ENCODE measurements around the gene SH3PXD2A.

SH3PXD2A gene

DNA sequence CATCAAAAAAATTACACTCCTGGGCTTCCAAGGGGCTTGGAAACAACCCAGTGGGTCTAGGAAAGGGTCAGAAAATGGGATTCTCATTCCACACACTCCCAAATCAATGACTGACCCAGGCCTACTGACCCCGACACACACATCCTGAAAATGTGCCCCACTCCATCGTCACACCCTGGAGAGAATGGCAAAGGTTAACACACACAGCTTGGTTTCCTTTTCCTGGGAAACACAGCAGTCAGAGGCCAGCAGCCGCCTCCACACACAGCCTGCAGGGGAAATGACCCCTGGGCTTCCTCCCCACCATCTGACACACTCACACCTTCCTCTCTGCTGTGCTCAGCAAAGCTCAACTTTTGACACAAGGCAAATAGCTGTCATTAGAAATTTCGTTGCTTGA lies 42.9 kb downstream of the SH3PXD2A start:
- DNase-seq = no peak

DNA sequence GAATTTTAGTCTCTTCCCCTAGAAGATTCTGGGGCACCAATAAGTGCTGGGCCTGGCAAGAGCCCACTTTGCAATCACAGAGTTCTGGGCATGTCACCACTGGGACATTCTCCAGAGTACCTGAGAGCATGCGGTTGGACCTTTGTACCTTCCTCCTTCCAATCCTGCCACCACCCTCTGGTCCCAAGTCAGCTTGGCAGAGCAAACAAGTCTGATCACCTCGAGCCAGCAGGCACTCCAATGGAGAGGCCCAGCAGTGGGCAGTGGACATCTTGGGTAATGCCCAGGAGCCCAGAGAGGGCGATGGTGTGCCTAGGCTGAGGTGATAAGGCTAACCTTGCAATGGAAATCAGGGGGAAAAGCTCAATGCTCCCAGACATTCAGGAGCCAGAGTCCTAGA lies 43.4 kb downstream of the SH3PXD2A start:
- DNase-seq = no peak

DNA sequence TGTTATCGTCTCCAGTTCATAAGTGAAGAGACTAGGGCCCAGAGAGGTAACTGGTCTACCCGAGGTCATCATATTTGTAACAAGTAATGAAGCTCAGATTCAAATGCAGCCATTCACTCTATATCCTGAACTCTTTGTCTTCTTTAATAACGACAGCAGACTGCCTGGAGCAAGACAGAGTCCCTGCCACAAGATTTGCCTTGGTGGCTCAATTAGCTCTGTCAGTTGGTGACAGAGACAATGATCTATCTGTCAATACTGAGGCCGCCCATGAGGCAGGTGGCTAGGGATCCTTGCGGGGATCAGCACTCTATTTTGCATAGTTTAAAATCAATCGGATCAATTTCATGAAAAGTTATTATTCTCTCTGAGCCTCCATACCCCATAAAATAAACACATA lies 43.9 kb downstream of the SH3PXD2A start:
- DNase-seq = no peak

DNA sequence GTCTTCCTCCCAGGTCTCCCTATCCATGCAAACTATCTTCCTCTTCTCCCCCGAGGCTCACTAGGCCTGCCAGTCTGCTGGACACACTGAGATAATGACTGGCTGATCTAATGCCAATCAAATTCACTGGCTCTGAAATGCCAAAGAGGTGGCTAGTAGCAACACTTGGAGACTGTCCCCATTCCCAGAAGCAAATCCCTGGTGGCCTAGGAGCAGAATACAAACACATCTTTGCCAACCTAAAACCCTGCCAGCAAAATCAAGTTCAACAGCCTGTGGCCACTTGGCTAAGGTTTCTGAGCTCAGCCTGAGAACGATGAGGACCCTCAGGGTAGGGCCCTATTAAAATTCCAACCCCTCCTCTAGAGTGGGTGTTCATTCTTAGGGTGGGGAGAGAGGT lies 46.6 kb downstream of the SH3PXD2A start:
- DNase-seq = peak in 3 of 14 donors; percentile 13 to 30 (median 29)

DNA sequence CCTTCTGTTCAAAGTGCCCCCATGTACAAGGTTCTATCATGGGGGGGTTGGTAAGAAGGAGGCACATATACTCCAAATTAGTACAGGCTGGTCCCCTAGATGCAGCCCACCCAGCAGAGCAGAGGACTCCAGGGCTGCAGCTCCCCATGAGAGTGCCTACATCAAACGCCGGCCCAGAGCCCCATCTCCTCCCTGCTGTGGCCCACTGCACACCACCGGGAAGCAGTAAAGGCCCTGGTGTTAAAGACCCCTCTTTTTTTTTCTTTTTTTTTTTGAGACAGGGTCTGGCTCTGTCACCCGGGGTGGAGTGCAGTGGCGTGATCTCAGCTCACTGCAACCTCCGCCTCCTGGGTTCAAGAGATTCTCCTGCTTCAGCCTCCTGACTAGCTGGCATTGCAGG lies 47.4 kb downstream of the SH3PXD2A start:
- DNase-seq = no peak

DNA sequence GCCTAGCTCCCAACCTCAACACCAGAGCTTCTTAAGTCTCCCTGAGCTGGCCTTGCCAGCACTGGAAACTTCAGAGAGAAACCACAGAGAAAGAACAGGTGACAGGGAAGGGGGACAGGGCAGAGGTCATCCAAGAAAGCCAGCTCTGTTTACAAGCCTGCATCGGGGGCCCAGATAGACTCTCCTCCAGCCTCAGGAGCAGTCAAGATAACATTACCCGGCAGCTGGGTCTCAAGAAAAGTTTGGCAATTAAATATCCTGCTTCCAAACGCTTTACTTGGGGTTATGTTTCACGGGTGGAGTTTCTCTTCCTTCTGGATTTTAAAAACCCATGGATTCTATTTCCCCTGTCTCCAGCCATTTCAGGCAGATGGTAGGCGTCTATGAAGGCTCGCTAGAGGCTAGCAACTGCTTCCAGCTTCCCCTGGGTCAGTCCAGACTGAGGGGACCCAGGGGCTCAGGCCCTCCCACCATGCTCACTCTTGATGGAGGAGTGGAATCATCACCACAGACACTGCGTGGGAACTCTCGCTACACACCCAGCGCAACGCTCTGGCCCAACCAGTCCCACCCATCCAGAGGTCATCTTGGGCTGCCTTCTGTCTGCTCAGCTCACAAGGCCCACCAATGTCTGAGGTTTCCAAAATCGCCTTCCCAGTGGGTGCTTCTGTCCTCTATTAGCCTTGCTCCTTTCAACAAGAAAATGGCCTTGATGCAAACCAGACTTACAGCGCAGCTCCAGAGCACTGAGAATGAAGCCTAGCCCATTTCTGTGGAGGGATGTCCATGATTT lies 48.8 kb downstream of the SH3PXD2A start:
- no peak for DNase-seq

DNA sequence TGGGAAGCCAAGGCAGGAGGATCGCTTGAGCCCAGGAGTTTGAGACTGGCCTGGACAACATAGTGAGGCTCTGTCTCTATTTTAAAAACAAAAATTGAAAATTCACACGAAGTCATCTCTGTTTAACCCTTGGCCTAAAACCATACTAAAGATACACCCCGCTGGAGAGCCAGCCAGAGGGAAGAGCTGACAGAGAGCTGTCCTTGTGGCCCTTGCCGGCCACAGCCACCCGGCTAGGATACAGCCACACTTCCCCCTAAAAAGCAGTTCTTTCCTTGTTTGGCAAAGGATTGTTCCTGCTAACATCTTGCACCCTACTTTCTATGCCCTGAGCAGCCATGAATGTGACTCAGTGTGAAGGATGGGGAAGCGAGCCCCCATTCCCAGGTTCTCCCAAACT lies 49.6 kb downstream of the SH3PXD2A start:
- DNase-seq = no peak

DNA sequence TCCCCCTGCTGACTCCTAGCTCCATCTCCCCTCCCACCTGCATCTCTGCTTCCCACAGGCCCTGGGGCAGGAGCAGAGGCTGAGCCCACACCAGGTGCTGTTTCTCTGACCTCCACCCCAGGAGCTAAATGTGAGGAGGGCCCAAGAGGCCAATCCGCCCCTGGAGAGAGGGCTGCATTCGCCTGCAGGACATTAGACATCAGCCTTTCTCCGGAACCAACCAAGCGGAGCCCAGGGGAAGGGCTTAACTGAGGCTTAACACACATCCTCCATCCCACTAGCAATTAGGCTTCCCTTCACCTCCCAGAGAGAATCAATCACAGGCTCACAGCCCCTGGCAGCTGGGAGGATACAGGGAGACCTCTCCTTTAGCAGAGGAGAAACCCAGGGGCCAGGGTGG lies 50.5 kb downstream of the SH3PXD2A start:
- DNase-seq = no peak

DNA sequence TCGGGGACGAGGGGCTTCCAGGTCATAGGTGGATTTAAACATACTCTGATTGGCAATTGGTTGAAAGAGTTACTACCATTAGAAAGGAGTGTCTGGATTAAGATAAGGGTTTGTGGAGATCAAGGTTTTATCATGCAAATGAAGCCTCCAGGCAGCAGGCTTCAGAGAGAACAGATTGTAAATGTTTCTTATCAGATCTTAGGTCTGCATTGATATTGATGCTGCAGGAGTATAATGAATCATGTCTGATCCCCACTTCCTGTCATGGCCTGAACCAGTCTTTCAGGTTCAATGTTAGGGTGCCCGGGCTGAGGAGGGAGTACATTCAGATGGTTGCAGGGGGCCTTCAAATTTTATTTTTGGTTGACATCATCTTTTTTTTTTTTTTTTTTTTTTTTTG lies 51.4 kb downstream of the SH3PXD2A start:
- DNase-seq = no peak

DNA sequence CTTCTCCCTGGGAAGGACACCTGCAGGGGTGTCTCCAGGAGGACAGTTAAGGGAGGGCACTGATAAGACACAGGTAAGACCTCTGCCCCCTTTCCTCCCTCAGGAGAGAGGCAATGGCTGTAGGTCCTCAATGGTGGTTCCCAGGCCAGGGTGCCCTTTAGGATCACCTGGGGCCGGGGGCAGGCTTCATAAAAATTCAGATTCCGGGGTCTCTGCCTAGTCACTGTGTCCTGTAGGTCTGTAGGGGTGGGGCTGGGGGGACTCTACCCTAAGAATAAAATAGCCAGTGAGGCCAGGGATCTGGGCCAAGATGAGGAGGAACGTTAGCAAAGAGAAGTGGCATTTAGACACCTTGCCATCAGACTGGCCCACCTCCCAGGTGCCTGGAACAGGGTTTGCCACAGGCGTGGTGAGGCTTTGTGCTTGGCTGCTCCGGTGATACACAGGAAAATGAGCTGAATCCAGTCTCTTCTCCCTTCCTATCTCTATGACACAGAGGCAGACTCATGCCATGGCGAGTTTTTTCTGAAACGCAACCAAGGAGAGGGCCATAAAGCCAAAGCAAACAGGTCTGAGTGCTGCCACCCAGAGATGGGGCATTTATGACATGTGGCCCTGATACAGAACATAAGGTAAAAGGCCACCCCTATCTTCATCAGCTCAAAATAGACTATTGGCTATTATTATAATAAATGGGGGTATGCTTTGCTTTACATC lies 52.6 kb downstream of the SH3PXD2A start:
- no peak for DNase-seq

DNA sequence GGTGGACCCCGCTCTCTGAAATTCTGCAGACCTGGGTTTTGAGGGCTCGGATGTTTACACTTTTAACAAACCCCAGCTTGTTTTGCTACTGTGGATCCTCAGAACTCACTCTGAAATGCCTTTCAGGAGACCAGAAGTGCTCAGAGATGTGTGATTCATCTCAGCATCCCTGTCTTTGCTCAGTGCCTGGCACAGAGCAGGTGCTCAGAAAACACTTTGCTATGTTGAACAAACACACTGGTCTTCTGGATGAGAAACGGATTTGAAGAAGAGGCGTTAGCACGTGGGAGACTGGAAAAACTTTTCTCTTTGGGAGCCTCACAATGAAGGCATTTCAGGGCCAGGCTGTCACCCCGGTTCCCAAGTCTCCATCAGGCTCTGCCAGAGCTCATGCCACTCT lies 53.3 kb downstream of the SH3PXD2A start:
- peak in 1 of 14 donors; percentile 22 for DNase-seq

DNA sequence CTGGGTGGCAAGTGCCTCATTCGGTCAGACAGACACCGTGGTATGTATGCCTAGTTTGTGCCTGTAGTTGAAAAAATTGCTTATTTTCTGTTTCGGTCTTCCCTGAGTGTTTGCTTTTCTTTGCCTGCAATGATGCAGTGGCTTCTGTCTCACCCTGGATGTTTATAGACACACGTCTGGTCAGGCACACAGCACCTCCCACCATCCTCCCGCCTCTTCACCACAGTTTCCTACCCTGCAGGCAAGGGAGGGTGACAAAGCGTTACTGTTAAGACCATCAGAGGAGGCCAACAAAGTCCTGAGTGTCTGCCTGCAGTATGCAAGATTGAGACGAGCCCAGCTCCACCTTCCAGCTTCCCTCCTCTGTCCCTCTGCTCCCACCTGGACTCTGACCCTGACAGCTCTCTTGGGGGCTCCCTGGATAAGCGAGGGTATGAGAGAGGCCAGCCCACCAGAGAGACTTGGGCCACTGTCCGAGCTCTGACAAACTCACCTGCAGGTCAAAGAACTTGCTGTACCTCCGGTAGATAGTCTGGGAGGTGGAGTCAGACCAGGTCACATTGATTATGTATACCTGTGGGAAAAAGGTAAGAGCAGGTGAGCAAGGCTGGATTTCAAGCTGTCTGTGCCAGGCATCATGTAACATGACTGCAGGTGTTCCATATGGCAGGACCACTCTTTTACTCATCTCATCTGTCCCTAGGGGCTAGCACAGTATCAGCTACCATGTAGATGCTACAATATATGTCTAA lies 54.4 kb downstream of the SH3PXD2A start:
- DNase-seq = no peak

DNA sequence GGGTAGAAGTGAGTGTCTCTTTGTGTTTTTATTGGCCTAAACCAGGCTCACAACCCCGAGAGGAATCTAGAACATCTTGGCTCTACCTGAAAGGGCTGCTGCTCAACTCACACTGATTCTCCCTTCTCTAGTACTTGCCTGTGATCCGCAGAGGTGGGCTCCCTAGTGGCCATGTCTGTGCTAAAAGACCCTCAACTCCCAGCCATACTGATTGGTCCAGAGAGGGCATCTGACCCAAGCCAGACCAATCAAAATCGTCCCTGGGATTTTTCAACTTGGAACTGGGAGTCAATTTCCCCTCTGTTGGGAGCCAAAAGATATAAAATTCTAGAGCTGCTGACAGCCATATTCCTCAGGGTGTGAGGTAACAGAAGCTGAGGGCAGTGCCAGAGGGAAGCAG lies 55.3 kb downstream of the SH3PXD2A start:
- no peak for DNase-seq

DNA sequence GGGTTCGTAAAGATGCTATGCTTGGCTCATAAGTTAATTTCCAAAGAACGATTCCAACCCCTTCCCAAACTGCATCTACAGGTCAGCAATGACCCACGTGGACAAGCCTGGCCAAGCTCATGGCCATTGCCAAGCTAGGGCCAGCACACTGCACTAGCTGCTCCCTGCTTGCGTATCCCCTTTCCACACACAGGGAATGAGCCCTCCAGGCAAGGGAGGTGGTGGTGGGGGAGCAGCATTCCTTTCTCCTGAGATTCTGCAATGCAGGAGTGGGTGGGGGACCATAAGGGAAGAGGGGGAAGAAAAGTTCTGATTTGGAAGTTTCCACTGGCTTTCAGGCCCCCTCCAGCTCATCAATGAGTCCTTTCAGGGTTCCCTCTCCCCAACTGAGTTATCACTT lies 56.0 kb downstream of the SH3PXD2A start:
- no peak for DNase-seq

DNA sequence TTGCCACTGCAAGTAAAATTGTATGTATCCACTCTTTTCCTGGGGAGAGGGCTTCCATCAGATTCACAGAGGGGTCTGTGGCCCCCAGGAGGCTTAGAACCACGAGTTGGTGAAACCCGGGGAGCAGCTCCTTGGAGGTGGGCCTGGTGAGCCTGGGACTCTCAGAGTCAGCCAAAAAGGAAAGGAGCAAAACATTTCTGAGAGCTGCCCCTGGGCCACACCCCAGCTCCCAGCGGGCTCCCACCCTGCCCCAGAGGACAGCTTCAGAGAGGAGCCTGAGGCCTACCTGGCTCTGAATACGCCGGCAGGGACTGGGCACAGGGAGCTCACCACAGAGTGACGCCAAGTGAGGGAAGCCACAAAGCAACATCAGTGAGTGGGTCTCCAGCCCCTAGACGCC lies 56.9 kb downstream of the SH3PXD2A start:
- DNase-seq = no peak

DNA sequence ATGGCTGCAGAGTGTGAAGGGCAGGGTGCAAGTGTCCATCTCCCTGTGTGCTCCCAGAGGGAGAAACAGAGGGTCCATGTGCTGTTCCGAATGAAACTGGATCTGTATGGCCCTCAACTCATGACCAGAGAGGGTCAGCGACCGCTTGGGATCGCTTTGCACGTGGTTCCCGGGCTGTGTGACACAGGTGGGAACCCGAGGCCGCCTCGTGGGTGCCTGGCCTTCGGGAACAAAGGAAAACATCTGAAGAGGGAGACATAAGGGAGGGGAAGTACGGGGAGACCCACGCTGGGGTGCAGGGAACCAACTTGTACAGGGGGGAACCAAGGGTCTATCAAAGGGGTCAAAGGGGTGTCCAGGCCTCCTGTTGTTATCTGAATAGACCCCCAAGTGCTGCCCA lies 57.5 kb downstream of the SH3PXD2A start:
- DNase-seq = no peak

DNA sequence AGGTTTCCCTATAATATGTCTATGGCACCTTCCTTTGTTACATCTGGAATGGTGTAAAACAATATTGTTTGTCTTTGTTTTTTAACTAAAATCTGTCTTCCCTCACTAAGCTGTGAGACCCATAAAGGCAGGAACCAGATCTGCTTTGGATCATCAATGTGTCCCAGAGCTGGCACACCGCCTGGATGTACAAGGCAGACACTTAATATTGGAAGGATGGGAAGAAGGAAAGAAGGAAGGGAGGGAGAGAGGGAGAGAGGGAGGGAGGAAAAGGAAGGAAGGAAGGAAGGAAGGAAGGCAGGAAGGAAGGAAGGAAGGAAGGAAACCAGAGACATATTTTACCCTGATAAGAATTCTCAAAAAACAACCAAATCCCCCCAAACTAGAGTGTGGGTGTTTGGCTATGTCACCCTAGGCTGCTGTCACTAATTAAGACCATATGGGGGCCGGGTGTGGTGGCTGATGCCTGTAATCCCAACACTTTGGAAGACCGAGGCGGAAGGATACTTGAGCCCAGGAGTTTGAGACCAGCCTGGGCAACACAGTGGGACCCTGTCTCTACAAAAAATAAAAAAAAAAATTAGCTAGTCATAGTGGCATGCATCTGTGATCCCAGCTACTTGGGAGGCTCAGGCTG lies 59.6 kb downstream of the SH3PXD2A start:
- DNase-seq = no peak

DNA sequence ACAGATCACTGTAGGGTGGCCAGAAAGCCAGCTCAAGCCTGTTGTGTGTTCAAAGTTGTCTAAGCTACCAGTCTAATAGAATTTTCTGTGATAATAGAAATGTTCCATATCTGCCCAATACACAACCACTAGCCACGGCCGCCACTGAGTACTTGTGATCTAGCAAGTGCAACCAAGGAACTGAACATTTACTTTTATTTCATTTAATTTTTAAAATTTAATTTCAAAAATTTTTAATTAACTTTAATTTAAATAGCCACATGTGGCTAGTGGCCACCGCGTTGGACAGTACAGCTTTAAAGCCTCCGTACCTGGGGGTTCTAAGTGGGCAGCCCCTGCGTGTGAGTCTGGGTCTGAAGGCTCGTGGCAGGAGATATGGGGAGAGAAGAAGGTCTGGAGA lies 60.4 kb downstream of the SH3PXD2A start:
- DNase-seq = no peak

DNA sequence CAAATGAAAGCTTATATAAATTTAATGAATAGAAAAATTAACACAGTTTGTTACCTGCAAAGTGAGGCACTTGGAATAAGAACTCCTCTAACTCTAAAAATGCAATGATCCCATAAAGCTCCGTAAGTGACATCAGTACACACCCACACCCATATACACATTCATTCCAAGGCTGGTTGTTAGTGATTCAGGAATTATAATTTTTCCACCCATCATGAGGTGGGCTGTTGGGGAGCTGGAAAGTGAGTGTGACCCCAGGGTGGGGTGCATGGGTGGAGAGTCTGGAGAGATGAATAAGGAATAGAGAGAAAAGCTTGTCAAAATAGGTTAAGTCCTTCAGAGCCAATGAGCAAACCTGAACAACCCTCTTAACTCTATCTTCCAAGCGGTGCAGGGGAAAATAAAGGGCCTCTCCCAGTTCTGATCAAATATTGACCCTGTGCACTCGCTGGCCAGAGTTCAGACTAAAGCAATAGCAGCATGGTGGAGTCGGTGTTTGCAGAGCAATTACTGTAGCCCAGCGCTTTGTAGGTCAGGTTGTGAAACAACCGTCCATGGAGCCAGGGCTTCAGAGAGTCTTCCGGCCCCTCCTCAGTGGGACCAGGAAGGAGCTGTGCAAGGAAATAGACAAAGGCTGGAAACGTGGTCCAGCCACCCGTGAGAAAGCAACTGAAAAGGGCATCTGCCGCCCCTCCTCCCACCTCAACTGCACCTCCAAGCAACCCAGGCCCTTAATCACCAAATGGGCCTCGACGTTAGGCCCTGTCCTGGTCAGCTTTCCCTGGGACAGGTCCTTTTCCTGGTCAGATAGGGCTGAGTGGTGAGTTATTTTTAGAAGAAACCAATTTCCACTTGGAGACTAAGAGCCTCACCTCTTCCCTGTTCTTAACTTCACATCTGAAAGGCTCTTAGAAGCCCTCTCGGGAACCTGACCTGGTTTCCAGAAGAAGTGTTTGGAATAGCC lies 61.2 kb downstream of the SH3PXD2A start:
- no peak for DNase-seq

DNA sequence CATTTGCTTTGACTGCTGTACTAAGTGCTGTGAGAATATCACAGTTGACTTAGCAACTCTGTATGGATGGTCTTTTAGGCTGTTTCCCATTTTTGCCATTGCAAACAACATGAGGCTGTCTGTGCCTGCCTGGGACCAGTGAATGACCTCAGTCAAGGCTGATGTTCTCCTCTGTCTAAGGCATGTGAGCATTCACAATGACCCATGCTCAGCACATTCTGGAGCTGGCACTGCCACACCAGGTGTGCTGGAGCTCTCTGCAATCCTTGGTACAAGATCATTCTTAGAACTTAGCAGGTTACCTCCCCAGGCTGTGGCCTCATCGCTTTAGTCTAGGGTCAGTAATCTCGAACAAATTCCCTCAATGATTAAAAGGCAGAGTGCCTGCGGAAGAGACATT lies 61.9 kb downstream of the SH3PXD2A start:
- DNase-seq = no peak

DNA sequence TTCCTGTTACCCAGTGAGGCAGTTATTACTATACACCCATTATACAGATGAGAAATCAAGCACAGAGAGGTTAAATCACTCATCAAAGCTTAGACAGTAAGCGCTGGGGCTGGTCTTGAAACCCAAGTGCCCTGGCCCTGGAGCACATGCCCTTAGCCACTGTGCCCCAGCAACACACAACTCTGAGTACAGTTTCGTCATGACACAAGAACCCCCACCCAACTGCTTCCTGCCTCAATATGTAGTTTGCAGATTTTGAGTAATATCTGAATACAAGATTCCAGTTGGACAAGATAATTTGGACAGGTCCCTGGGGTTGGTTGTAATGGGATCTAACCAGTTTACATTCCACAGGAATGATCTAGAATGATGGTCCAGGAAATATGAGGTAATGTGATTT lies 62.8 kb downstream of the SH3PXD2A start:
- no peak for DNase-seq

DNA sequence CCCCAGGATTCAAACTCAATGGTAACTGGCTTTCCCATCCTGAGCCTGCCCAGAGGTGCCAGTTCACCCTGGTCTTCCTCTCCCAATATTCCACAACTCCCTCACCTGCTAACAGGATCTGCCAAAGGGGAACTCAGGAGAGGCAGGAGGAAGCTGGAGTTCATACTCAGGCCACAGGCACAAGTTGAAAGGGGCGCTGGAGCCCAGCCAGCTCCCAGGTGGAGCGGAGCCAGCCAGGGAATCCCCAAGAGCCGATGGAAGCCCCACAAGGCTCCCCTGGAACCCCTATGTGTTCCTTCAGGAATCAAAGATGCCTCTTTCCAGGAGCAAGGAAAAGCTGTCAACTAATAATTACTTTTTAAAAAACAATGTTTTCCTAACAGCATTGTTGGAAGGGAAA lies 63.5 kb downstream of the SH3PXD2A start:
- DNase-seq = no peak
